HL-60/S4 (cell line): ENCODE data around the gene CTBP2.

ENCODE experiments used
- in situ Hi-C: fragments of 300-500 bp; cut with MboI; formaldehyde crosslinking; loops from 2 replicates; pipeline ENCODE4 v1.14.3; 2022; ENCODE audit warnings: low sequenced_read_pairs

CTBP2 gene

DNA sequence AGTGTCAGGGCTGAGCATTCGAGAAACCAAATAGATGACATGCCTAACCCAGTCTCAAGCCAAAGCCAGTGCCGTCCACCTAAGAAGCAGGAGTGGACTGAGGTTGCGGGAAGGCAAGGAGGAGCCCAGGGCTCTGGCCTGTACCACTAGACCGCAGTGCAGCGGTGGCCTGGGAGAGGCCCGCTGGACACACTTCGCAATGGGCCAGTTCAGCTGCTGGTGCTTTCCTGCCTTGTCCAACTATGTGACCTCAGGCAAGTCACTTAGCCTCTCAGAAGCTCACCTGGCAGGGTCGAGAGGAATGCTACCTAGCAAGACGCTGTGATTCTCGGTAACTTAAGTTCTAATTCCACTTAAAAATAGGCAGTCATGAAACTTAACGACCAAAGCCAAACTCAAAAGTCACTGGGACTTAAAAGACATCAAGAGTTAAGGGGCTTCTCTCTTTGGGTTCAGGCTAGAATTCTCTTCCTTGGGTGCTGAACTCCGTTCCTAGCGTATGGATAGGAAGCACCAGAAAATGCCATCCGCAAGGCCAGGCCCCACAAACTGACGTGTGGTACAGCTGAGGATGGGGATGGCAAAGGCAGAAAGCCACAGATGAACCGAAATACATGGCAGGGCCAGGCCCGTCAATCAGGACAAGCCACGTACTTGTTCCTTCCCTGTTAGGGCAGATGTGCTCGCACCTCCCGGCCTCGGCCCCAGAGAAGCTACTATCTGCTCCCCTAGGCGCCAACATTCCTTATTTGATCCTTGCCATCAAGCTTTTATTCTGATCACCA, 34.2 kb downstream of the CTBP2 start:
- in situ Hi-C loops = no loop called here

DNA sequence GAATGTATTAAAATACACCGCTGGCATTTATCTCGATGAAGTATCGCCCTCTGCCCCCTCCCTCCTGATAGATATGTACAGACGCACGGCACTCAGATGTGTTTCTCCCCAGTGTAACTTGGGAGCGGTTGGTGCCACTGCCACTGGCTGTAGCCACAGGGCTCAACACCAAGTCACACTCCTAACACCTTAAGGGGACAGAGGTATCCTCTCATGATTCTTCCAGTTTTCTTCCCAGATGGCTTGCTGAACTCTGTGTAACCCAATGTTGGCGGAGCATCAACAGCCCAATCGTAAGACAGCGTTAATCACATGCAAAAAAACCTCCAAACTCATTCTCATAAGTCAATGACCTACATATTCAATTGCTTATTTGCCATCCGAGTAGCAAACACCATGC, 35.5 kb downstream of the CTBP2 start:
- in situ Hi-C loops = no loop called here

DNA sequence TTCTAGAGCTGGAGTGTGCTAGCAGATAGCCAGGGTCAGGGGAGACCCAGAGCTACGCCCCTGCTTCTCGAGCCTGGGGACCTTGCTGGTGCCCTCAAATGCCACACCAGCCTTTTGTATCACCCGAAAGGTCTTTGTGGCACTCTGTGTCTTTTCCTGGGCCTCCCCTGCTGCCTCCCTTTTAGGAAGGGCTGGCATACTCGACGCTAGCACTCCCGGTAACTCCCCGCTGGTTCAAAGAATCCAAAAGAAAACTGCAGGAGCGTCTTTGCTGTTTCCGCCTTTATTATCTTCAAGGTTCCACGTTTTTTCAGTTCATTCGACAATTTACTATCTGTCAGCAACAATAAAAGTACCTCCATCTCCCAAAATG, 36.3 kb downstream of the CTBP2 start:
- in situ Hi-C loops = no loop called here

DNA sequence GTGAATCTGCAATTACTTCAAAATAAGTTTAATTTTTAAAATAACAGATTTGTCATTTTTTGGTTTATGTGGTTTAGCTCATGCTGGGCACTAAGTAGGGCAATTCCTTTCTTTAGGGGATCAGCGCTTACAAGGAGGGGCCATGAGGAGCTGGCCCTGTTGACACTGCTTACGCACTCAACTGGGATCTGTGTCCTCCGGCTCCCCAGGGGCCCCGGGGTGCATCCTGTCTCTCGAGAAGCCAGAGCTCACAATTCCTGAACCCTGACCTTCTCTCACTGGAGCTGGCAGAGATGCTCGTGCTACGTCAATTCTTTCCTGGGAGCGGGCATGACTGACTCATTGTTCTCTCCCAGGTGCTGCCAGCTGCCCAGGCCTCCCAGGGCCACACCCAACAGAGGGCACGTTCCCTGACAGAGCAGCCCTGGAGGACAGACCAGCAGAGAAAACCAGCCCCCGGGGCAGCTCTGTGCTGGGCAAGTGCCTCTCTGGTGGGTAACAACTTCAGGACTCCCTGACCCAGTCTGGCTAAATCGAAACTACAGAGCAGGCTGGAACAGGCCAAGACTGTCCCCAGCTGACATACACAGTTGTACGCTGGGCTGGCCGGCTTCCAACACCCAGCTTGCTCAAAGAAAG, 36.8 kb downstream of the CTBP2 start:
- in situ Hi-C loops = no loop called here

DNA sequence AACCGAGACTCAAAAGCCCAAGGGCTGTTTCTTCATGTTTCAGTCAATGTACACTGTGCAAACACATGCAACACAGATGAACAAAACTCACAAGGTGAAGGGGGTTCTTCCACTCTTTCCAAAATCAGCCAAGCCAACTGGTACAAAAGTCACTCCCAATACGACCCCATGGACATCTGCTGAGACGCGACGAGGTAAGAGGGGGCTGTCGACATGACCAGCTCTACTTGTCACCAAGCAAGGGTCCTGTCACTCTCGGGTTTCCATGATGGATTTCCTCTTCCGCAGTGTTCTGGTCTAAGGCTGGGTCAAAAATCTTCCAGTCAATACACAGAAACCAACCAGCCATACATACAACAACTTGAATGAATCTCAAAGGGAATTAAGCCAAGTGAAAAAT, 37.8 kb downstream of the CTBP2 start:
- in situ Hi-C loops = no loop called here

DNA sequence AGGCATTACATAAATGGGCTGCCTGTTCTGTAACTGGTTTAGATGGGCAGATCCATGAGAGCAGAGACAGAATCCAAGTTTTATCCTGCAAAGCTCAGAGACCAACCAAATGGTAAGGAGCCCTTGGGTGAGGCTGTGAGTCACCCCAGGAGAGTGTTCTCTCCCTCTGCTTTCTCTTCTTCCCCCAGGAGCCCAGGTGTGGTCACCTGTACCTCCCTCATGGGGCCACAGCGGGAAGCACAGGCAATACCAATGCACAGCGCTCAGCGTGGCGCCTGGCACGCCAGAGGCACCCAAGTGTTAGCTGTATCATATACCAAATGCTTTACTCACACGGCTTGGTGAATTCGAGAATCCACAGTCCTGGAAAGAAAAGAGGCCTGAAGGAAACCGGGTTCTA, 39.4 kb downstream of the CTBP2 start:
- in situ Hi-C loops = no loop called here

DNA sequence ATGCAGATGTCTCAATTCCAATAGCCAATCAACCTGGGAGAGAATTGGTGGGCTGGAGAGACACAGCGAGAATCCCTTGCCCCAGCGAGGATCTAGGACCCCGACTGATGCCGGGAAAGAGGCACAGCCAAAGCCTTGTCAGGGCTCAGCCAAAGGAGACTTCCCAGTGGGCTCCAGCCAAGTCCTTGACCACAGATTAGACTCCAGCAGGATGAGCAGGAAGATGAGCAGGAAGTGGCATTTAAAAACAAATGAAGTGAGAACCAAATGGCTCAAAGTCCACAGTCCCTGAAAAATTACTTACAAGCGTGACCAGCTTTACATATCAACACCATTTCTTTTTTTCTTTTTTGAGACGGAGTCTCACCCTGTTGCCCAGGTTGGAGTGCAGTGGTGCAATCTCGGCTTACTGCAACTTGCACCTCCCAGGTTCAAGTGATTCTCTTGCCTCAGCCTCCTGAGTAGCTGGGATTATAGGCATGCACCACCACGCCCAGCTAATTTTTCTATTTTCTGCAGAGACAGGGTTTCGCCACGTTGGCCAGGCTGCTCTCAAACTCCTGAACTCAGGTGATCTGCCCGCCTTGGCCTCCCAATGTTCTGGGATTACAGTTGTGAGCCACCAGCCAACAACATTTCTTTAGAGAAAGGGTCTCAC, 40.2 kb downstream of the CTBP2 start:
- in situ Hi-C loops = no loop called here

DNA sequence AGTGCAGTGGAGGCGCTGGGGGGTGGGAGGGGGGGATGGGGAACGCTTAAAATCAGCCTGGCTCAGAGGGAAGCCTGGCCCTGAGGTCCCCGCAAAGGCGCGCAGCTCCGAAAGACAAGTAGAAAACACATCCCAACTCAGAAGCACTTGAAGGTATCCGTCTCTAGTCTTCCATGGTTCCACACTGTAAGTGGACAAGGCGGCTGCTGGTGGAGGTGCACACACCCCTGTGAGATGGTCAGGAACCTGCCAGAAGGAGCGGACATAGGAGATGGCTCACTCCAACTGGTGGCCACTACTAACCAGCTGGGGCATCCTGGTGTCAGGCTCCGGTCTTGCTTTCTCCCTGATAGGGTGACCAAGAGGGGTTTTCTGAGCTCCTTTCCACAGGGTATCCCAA, 41.7 kb downstream of the CTBP2 start:
- in situ Hi-C loops = no loop called here

DNA sequence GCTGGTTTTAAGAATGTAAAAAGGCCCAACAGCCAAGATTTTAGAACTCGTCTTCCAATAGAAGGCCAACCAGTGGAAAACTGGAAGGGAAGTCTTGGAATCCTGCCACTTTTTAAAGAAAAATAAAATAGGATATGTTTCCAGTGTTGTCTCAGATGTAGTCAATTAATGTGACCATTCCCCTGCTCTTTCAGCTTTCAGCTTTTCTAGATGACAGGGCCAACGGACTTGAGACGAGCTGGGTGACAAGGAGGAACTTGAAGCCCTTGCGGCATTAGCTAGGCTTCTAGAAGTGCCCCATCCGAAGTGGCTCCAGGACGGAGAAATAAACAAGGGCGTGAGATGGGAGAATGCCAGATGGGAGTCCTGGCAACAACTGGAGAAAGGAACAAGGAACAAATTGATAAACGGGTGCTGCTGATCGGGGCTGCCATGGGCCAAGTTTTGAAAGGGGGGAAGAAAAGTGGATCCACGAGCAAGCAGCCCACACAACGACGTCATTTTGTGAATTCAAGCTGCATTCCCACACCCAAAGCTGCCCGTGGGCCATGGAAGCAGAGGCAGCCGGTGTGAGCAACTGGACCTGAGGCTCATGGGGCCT, 42.3 kb downstream of the CTBP2 start:
- in situ Hi-C loops = no loop called here

DNA sequence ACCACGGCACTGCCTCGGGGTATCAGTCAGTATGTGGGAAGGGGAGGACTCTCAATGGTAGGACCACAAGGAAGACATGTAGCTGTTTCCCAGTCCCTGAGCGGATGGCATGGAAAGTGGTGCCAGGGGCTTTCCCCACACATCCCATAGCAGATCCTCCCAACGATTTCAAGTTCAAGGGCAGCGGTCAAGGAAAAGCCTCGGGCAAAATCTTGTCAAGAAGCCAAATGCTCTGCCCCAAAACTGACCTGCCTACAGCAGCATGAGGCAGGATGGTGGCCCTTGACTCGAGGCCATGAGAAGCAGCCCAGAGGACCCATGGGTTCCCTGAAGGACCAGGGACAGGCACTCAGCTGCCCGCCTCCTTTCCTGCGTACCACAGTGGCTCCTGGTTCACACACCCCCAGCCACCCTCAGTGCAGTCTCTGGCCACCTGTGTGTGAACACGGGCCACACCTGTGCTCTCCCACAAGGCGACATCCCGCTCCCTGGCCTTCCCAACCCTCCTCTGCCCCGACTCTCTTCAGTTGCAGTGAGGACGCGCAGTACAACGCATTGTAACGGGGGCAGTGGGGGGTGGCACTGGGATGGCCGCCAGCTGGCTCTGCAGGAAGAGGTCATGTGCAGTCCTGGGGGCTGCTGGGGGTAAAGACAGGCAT, 43.6 kb downstream of the CTBP2 start:
- in situ Hi-C loops = no loop called here

DNA sequence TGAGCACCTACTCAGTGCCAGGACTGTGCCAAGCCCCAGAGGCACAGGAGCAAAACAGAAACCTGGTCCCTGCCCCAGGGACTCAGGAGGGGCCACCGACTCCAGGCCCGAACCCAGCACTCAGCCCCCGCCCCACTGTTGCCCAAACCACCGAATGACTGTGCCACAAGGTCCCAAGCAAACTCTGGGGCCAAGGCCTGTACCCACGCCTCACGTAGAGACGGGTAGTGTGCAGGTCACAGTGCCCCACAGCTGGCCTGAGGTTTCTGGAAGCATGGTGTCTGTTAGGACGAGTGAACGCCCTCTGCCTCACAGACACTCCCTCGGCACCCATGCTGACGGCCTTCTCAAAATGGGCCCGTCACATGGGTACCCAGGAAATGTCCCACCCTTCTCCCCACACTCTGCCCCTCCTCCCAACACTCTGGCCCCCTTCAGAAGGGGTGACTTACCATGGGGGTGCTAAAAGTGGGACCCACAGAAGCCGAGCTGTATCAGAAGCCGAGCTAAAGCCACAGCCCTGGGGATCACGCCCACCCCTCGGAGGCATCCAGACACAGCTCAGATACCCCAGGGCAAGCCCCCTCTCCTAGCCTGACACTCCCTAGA, 44.2 kb downstream of the CTBP2 start:
- in situ Hi-C loops = no loop called here

DNA sequence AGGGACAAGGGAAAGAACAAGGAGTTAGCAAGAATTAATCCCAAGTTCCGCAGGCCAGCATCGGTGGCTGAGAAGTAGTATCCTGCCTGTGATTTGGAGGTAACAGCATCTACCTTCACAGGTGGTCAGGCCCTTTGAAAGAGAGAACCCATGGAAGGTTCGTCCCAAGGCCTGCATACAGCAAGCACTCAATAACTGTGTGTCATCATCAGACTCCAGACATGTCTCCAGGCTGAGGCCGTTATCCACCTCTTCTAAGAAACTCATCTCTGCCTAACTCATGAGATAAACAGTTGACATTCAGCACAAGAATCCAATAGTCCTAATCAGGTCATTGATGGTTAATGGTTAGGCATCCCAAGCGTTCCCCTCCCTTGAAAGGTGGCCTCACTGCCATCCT, 45.0 kb downstream of the CTBP2 start:
- in situ Hi-C loops = no loop called here

DNA sequence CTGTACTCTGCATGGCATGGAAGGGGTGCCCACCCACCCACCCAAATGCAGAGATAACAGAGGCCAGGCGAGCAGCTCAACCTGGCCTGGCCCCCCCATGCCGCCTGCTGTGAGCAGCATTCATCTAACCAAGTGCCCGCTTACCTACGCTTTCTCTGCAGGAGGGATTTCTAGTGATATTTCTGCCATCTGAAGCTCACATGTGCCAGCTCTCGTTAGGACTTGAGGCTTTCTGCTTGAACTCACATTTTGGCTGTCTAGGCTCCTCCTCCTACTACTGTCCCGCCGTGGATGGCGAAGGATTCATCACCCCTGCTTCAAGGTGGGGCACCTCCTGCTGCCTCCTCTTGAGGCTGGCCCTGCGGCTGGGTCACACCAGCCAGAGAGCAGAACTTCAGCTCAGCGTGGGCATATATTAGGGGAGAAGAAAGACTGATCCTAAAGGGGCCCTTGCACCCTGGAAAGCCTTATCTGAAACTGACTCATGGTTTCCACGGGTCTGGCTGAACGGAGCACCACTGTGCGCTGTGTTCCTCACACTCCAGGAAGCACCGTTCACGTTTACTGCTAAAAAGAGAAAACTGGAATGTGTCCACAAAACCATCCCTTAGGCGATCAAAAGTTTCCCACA, 45.5 kb downstream of the CTBP2 start:
- in situ Hi-C loops = no loop called here

DNA sequence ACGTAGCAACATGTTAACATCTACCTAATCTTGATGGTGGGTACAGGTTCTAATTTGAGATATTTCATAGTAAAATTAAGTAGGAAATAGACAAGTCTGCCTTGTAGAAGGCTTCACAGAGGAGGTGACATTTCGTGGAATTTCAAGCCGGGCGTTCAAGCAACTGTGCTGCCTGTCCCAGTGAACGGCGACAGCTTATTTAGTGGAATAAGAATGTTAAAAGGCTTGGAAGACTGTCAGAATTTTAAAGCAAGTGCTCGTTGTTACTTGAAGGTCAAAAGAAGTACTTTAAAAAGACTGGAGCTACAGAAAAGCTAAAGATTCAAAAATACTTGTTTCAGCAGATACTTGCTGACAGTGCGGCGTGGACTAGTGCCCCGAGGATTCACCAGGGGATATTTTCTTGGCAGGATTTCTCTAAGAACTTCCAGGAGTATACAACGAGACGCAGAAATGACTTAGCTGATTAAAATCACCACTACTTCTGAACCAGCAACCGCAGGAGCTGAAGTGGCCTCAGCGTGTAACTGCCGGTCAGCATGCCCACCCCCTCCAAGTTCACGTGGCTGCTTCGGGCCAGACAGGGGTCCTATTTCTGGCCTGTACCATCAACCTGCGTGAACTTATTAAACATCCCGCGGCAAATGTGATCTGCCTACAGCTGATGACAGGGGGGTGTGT, 46.5 kb downstream of the CTBP2 start:
- in situ Hi-C loops = no loop called here

DNA sequence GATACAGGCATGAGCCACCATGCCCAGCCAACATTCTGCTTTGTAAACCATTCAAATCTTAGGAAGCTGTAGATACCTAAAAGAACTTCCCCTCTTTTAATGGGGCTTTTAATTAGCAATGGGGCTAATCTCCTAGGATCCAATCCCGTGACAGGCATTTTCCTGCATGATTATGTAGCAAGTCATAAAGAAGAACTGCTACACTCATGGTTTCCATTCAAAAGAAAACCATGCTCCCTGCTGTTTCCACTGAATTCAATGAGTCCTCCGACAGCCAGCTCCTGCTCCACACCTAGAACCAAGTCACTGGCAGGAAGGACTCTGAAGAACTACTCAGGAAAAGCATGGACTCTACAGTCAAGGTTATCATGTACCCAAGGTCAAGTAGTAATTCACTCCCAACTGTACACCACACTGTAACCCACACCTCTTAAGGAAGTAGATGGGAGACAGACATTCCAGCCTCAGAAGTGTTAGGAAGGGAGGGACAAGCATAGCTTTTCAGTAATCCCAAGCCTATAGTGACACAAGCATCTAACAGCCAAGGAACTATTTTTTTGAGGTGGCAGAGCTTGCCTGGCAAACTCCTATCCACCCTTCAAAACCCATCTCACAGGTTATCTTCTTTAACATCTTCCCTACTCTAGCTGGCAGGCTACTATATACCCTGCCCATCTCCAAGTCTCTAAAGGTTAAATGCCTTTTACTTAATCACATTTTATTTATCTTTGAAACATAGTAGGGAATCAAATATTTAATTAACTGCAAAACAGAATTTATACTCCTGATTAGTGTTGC, 47.5 kb downstream of the CTBP2 start:
- in situ Hi-C loops = no loop called here

DNA sequence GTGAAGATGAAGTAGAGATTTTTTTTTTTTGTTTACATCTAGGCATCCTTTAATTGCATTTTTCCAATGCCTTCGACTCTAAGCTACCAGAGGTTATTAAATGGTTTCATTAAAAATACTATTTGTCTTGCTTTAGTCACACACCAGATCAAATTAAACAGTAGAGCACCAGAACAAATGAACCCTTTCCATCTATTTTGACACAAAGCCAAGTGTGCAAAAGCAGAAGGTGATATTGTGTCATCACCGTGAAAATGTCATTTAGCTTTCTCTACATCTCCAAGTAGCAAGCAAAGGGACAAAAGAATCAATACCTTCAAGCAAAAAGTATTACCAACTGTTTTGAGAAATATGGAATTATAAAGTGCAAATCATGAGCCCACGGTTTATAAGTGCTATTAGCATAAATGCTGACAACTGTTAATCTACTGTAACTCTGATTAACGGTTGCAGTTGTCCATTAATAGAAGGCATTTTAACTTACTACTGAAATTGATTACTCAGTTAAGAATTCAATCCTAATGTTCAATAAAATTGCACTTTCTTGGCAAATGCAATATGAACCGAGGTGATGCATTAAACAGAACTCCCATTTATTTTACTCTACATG, 49.1 kb downstream of the CTBP2 start:
- in situ Hi-C loops = no loop called here

DNA sequence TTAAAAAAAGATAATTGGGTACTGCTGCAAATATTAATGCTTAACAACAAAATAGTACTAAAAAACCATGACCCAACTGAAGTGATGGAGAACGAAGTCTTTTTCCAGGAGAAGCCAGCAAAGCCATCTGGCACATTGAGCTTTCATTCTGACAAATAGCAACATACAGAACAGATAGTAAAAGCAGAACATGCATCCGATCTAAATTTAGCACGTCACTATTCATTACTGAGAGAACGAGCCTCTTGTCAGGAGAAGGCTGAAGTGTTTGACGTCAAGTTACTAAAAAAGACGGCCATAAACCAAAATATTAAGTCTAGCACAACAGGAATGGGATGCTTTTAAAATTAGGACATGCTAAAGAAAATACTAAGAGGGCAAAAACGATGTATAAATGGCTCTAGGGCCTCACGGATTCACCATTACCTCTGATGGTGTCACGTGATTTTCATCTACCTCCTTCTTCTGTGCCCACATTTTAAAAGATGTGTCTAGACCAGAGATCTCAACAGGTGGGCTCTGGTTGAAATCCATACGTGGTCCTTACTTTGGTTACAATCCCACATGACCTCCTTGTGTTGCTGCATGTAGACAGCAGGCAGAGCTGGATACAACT, 52.3 kb downstream of the CTBP2 start:
- in situ Hi-C loops = no loop called here
